Measurements from ENCODE around the gene TFAP2E.

TFAP2E gene

DNA sequence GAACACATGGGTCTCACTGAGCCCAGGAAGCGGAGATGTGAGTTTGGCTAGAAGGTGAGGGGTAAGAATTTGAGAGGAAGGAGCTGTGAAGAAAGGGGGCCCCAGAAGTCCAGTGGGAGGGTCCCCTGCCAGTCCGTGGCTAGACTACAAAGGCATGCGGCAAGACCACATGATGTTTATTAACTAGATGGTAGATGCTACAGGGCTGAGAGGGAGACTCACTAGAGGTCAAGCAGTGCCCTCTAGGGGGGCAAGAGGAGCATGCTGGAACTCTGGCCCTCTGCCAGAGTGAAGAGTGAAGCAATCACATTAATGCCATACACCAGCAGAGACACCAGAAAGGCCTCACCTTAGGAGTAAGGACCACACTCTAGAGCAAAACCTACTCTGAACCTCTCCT is 28.1 kb upstream of the TFAP2E start:
- TF ChIP-seq CTCF (IDR thresholded peaks at IDR 0.05; ENCODE audit: insufficient read depth, low read depth, low read length, missing control alignments) = no peak
- H3K4me3 ChIP-seq (ENCODE audit: low read length) = no peak overlapping the region
- peak; percentile 41 for DNase-seq (ENCODE audit: low read depth)

- no peak for TF ChIP-seq CTCF (IDR thresholded peaks at IDR 0.05; ENCODE audit: insufficient read depth, low read depth, low read length, missing control alignments)
- no peak for DNase-seq (ENCODE audit: low read depth)
- no peak overlapping the region for H3K4me3 ChIP-seq (ENCODE audit: low read length)
These were observed 26.5 kb upstream of the TFAP2E start for GRCh38 chr1:35546614-35547013.

DNA sequence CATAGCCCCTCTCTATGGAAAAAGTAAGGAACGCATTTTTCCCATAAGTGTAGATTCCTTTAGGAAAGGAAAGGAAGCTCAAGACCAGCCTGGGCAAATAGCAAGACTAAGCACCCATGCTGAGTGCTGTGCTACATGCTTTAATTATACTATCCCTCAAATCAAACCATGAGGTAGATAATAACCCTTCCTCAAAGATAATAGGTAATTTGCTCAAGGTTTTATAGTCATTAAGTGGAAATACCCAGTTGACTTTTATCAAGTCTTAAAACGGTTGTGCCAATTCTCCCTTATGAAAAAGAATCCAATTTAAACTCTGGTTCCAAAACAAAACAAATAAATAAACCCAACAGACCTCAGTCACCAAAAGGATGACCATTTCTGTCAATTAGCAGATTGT is 19.3 kb upstream of the TFAP2E start:
- no peak for TF ChIP-seq CTCF (IDR thresholded peaks at IDR 0.05; ENCODE audit: insufficient read depth, low read depth, low read length, missing control alignments)
- no peak overlapping the region for H3K4me3 ChIP-seq (ENCODE audit: low read length)
- DNase-seq (ENCODE audit: low read depth) = no peak

DNA sequence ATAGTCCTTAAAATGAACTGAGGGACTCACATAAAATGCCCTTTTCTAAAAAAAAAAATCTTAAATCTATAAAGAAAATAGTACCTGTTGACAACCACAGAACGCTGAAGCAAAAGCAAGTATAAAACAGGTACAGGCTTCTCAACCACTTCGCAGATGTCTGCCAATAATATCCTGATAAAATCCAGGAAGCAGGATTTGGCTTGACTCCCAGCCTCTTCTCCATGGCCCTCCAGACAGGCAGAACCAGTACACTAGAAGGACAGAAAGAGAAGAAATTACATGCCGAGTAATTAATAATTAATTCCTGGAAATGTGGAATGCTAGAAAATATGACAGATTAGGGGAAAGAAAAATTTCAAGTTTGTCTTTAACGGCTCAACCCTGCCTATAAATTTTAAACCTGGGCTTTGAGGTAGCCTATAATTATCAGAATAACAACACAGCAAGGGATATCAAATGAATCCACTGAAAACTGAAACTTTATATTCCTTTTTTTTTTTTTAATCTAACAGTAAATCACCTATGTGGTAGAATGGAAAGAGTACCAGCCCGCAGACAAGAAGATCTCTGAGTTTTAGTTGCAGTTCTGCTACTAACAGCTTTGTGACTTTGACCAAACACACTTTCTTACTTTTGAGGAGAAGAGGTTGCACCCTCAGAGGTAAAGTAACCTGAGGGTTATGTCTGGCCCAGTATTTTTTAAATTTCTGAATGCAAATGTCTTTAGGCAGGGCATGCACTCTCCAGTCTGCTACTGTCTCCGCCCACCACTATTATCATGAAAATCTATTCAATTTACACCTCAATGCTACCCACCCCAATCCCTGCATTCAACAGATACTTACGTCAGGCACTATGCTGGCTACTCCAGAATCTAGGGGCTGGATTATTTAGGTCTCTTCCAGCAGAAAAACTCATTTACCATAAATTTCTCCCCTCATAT is 18.6 kb upstream of the TFAP2E start:
- H3K4me3 ChIP-seq (ENCODE audit: low read length) = peak overlapping the region; percentile 14
- TF ChIP-seq CTCF (IDR thresholded peaks at IDR 0.05; ENCODE audit: insufficient read depth, low read depth, low read length, missing control alignments) = no peak
- DNase-seq (ENCODE audit: low read depth) = no peak

DNA sequence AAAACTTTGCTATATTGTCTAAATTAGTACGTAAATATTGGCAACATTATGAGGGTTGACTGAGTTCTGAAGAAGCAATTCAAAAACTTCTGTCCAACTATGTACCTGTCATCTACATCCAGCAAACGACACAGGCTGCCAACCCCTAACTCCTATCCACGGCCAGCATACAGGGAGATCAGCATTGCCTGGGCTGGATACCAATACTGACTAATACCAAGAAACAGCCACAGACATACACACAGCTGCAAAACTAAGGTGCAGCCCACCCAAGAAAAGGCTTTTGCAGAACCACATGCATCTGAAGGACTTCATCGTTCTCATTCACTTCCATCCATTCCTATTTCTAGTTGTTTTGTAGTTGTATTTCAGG is 17.9 kb upstream of the TFAP2E start:
- no peak for TF ChIP-seq CTCF (IDR thresholded peaks at IDR 0.05; ENCODE audit: insufficient read depth, low read depth, low read length, missing control alignments)
- H3K4me3 ChIP-seq (ENCODE audit: low read length) = peak overlapping the region; percentile 22
- no peak for DNase-seq (ENCODE audit: low read depth)

DNA sequence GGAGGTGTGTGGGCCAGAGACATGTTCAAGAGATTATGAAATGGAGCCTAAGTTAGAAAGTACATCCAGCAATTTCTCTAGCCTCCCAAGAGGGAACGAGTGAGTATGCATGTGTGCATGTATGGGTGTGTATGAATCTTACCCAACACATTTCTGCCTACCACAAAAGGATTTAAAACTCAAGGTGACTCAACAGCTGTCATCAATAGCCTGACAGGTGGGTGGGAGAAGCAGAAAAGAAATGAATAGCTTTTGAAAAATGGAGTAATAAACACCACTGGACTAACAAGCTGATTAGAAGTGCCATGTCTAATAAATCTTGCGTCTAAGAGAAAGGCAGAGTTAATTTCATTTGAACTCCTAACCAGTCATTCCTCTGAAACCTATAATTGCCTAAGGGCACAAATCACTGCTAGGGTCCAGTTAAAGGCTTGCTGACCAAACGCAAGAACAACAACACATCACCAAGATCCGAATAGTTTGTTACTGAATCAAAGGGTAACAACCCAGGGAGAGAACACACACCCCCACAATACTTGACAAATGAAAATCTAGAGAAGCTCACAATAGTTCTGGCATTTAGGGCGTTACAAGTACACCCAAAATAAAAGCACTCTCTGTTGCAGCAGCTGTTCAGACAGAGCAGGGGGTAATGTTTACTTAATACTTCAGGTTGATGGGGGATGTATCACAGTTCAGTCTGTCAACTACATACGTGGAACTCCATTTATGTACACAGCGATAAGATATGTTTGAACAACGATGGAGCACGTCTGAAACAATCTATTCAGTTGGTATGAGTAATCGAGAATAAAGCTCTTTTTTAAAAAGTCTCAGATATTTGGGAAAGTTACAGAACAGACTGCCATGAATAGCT is 17.3 kb upstream of the TFAP2E start:
- H3K4me3 ChIP-seq (ENCODE audit: low read length) = peak overlapping the region; percentile 92
- DNase-seq (ENCODE audit: low read depth) = peak; percentile 98
- TF ChIP-seq CTCF (IDR thresholded peaks at IDR 0.05; ENCODE audit: insufficient read depth, low read depth, low read length, missing control alignments) = no peak
